PFSK-1 (cell line): ENCODE measurements around the gene DIP2A.

ENCODE experiments used
- FOXP2 ChIP-seq: optimal IDR thresholded peaks from 2 replicates; pipeline ENCODE3; 2011; ENCODE audit warnings: borderline replicate concordance, control low read depth, inconsistent platforms; ENCODE audit not compliant: insufficient read depth; ENCODE audit errors: extremely low read length, extremely low read depth
- POLR2AphosphoS5 ChIP-seq: IDR thresholded peaks from 2 replicates; pipeline ENCODE4 v1.6.1; 2012; ENCODE audit warnings: low read depth, mild to moderate bottlenecking, control low read depth, low read length, moderate library complexity
- SIN3A ChIP-seq: IDR thresholded peaks from 2 replicates; pipeline ENCODE4 v1.6.1; 2012; ENCODE audit warnings: mild to moderate bottlenecking, low read length, moderate library complexity, borderline replicate concordance; ENCODE audit not compliant: insufficient read depth
- TAF1 ChIP-seq: IDR thresholded peaks from 2 replicates; pipeline ENCODE4 v1.6.1; 2012; ENCODE audit warnings: low read length, control low read depth, borderline replicate concordance; ENCODE audit not compliant: insufficient read depth
- TF ChIP-seq, protein P1 (sequence below), 2 experiments: IDR thresholded peaks; 2 replicates each; pipeline versions ENCODE4 v1.6.1 to v1.8.0; 2011 to 2012; ENCODE audit warnings: low read depth in 2 of 2, low read length in 2 of 2, control low read depth in 1 of 2, inconsistent platforms in 1 of 2, mild to moderate bottlenecking in 1 of 2, moderate library complexity in 1 of 2; ENCODE audit not compliant: insufficient read depth in 1 of 2

Gene DIP2A

DNA sequence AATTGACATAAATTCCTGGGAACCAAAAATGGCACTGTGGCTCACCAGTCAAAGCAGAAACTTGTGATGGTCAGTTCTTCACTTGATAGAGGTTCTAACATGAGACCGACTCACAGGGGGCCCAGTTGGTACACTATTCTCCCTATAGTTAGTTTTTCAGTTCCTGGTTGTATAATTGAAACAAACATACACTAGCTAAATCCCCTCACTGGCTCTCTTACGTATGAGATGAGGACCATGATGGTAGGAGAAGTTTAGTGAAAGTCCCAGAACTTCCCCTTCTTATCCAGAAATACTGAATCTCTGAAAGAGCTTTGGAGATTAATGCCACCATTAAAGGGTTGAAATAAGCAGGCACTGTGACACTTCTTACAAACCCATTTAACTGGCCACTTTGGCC lies 148.9 kb downstream of the DIP2A start:
- TF ChIP-seq, protein P1, sequence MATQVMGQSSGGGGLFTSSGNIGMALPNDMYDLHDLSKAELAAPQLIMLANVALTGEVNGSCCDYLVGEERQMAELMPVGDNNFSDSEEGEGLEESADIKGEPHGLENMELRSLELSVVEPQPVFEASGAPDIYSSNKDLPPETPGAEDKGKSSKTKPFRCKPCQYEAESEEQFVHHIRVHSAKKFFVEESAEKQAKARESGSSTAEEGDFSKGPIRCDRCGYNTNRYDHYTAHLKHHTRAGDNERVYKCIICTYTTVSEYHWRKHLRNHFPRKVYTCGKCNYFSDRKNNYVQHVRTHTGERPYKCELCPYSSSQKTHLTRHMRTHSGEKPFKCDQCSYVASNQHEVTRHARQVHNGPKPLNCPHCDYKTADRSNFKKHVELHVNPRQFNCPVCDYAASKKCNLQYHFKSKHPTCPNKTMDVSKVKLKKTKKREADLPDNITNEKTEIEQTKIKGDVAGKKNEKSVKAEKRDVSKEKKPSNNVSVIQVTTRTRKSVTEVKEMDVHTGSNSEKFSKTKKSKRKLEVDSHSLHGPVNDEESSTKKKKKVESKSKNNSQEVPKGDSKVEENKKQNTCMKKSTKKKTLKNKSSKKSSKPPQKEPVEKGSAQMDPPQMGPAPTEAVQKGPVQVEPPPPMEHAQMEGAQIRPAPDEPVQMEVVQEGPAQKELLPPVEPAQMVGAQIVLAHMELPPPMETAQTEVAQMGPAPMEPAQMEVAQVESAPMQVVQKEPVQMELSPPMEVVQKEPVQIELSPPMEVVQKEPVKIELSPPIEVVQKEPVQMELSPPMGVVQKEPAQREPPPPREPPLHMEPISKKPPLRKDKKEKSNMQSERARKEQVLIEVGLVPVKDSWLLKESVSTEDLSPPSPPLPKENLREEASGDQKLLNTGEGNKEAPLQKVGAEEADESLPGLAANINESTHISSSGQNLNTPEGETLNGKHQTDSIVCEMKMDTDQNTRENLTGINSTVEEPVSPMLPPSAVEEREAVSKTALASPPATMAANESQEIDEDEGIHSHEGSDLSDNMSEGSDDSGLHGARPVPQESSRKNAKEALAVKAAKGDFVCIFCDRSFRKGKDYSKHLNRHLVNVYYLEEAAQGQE (IDR thresholded peaks at IDR 0.05; ENCODE audit: insufficient read depth in 1 of 2, low read depth in 2 of 2, low read length in 2 of 2): no peak
- TF ChIP-seq POLR2AphosphoS5: no peak

DNA sequence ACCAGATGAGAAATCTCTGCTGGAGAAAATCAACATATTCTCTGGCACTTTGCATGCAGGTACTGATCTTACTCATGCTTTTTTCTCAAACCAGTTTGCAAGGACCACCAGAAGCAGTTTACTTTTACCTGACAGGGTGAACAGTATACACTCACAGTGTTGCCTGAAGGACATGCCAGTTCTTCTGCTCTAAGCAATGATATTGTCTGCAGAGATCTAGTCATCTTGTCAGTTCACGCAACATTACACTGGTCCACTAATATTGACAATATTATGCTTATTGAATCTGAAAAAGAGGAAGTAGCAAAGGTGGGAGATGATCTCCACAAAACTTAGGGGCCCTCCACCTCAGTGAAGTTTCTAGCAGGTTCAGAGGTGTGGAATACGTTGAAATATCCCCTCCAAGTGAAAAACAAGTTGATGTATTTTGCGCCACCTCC lies 150.0 kb downstream of the DIP2A start:
- TF ChIP-seq POLR2AphosphoS5 (no peak), FOXP2 (no peak), TAF1 (no peak), SIN3A (no peak)
- TF ChIP-seq, protein P1 (IDR thresholded peaks at IDR 0.05; ENCODE audit: insufficient read depth in 1 of 2, low read depth in 2 of 2, low read length in 2 of 2): no peak

DNA sequence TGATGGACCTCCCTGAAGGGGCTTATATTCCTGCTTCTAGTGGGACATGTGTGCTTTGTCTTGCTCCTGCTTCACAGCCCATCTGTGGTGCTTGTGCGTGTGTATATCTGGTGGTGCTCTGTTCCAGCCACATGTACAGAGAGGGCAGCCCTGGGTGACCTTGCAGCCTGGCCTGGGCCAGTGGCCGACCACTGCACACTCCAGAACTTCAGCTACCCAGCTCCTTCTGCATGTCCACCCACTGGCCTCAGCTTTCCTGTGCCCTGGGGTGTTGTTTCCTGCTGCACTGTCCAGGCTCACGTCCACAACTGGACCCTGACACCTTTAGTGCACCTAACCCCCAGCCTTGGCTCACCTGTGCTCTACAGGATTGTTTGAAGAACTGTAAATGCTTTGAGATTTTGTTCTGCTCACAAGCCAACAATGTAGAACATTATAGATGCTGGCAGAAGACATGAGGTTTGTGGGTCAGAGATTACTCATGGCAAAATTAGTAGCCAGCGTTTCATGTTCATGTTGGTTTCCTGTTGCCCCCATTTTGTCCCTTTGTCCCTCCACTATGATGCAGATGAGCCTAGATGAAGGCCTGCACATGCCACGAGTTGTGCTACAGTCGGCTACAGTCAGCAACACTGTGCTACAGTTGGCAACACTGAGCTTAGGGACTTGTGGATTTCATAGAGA lies 151.5 kb downstream of the DIP2A start:
- TF ChIP-seq FOXP2: no peak
- TF ChIP-seq, protein P1 (IDR thresholded peaks at IDR 0.05; ENCODE audit: insufficient read depth in 1 of 2, low read depth in 2 of 2, low read length in 2 of 2): no peak
- TF ChIP-seq SIN3A: no peak
- no peak for TF ChIP-seq TAF1
- TF ChIP-seq POLR2AphosphoS5: no peak

DNA sequence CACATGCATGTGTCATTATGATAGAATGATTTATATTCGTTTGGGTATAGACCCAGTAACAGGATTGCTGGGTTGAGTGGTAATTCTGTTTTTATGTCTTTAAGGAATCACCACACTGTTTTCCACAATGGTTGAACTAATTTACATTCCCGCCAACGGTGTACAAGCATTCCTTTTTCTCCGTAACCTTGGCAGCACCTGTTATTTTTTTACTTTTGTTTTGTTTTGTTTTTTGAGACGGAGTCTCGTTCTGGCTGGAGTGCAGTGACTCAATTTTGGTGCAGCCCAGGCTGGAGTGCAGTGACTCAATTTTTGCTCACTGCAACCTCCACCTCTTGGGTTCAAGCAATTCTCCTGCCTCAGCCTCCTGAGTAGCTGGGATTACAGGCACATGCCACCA lies 154.7 kb downstream of the DIP2A start:
- TF ChIP-seq, protein P1 (IDR thresholded peaks at IDR 0.05; ENCODE audit: insufficient read depth in 1 of 2, low read depth in 2 of 2, low read length in 2 of 2): no peak
- TF ChIP-seq SIN3A (no peak), FOXP2 (no peak)

DNA sequence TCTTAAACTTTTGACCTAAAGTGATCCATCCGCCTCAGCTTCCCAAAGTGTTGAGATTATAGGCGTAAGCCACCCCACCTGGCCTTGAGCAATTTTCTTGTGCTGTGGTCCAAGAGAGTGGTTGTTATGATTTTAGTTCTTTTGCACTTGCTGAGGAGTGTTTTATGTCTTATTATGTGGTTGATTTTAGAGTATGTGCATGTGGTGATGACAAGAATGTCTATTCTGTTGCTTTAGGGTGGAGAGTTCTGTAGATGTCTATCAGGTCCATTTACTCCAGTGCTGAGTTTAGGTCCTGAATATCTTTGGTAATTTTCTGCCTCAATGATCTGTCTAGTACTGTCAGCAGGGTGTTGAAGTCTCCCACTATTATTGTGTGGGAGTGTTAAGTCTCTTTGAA lies 157.4 kb downstream of the DIP2A start:
- TF ChIP-seq POLR2AphosphoS5 (no peak), TAF1 (no peak), FOXP2 (no peak), SIN3A (no peak)
- TF ChIP-seq, protein P1 (IDR thresholded peaks at IDR 0.05; ENCODE audit: insufficient read depth in 1 of 2, low read depth in 2 of 2, low read length in 2 of 2): no peak
